Fibroblast of skin of scalp (primary cell): ENCODE data around the gene KLHL30.

Experiments used
- DNase-seq: peaks from one replicate; pipeline ENCODE4 v3.0.0-alpha.2; 2013

Gene KLHL30

DNA sequence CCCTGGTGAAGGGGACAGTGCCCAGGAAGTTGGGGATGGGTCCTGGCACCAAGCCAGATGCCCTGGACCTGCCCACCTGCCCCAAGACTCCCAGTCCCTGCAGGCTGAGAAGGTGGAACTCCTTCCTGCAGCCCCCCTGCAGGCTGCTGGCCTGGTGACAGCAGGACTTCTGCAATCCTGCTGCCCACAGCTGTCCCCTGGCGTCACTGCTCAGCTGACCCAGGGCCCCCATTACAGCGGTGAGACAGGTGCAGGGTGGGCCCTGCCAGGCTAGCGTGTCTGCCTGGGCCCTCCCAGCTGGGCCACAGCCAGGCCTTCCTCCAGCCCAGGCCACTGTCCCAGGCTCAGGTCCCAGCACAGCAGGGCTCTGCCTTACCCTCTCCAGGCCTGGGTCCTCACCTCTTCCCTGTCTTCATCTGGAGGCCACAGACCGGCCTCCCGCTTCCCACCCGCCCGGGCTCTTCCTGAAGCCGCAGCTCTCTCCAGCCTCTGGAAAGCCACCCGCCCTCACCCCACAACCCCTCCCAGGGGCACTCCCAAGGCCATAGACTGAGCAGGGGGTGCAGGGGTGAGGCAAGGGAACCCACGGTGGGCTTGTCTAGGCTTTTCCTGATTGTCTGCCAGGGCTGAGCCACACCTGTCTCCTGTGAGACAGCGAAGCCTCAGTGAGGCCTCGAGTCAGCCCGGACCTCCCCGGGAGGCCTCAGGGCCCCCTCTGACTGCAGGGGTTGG, 11.5 kb downstream of the KLHL30 start:
- no peak for DNase-seq

DNA sequence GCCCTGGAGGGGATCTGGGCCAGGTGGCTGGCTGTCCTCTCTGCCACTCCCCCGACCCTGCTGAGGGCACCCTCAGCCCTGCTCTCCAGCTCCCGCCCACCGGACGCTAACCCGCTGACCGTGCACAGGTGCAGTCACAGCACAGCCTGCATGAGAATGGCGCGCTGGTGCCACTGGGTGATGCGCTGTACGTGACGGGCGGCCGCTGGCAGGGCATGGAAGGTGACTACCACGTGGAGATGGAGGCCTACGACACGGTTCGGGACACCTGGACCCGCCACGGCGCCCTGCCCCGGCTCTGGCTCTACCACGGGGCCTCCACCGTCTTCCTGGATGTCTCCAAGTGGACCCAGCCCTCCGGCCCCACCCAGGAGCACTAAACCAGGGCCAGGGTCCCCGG, 12.2 kb downstream of the KLHL30 start:
- DNase-seq = no peak

DNA sequence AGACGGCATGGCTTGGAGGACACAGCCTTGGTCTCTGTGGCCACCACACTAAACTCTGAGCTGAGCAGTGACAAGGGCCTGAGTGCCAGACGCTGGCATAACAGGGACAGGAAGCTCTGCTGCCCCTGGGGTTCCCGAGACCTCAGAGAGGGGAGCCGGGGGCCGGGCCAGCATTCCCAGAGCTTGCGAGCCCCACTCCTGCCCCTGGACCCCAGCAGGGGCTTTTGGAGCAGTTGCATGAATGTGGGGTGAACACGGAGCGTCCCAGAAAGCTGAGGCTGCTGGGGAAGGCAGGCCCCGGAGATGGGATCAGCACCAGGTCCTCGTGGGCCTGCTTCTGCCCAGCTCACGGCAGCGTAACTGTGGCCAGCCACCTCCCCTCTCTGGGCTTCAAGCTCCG, 12.7 kb downstream of the KLHL30 start:
- no peak for DNase-seq

DNA sequence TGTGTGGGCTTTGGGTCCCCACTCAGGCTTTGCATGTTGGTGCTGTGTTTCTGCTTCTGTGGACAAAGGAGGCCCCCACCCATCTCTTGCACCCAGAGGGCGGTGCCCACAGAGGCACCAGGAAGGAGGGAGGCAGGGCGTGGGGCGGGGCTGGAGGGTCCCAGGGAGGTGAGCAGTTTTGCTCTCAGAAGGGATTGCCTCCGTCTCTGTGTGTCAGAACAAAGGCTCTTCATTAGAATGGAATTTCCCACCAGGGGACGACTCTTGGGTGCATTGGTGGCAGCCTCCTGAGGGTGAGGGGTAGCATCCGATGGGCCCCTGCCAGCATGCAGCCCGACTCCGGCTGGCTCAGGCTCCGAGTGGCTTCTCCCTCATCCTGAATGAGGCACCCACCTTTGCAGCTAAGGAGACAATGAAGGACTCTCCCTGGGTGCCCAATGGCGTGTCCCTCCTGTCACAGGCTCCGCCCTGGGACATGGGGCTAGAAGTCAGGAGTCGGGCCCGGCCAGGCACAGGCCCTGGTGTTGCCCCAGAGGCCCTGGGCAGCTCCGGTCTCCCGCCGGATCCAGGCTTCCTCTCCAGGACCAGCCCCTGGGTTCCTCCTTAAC, 13.3 kb downstream of the KLHL30 start:
- DNase-seq = no peak

DNA sequence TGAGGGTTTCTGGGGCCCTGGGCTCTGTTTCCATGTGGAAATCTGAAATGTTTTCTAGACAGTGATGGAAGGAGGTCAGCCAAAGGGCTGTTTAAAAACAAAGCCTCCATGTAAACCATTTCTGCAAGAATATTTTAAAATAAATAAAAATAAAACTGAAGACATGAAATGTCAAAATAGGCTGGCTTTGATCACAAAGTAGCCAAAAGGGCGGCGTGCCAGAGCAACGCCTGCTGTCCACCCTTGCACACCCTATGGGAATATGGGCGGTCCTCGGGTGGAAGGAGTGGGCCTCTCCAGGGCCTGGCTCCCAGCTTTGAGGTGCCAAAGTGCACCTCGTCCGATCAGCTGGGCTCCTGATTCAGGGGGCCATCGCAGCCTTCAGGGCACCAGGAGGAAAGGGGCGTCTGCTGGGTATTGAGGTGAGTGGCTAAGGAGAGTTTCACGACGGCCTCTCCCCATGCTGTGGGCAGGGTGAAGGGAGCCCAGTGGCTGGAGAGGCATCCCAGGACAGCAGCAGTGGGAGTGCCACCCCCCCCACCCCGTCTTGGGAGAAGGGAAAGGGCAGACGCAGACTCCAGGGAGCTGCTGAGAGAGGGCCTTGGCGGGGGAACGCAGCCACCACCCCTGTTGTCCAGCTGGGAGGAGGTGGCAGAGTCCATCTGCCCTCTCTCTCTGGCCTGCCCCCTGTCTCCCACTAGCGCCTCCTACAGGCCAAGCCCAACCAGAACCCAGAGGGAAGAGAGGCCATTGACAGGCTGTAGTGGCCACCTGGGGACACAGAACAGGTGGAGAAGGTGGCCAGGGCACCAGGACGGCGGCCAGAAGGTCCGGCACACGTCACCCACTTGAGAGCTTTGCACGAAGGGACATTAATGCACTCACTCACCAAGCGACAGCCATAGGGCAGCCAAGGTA, 14.6 kb downstream of the KLHL30 start:
- no peak for DNase-seq

DNA sequence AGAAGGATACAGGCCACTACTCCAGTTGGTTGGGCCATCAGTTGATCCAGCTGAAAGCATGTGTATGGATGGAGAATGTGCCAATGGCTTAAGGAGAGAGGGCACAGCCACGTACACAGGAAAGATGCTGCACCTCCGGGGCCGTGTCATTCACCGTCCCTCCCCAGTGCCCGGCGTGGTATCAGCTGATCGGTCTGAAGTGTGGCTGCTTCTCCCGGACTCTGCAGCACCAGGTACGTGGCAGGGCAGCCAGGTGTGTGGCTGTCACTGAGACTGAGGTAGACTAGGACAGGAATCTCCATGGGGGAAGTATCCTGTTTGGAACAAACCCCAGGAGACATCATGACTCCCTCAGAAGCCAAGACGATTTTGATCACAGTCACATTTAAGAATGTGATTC, 16.1 kb downstream of the KLHL30 start:
- DNase-seq = no peak

DNA sequence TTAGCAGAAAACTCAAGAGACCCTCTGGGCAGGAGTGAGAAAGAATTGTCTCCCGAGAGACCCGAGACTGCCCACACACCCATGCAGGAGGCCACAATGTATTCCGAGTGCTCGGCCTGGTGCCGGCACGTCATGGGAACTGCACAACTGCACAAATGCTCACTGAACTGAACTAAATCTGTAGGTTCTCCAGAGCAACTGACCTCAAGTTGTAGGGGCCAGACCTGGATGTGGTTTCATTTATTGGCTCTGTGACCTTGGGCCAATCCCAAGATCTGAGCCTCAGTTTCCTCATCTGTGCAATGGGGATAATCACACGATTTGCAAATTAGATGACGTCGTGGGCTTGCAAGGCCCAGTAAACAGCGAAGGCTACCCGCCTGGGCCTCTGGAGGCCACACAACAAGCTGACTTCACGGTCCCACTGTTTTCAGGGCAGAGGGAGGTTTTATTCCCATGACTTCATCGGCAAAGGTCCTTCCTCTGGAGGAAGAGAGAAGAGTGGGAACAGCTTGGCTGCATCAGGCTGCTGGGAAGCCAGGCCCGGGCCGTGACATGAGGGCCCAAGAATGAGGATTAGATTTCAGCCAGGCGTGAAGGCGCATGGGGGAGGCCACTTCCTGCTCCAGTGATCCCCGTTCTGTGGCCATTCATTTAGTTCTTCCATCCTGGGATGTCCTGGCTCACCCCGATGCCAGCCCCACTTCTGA, 16.7 kb downstream of the KLHL30 start:
- peak; percentile 76 for DNase-seq

DNA sequence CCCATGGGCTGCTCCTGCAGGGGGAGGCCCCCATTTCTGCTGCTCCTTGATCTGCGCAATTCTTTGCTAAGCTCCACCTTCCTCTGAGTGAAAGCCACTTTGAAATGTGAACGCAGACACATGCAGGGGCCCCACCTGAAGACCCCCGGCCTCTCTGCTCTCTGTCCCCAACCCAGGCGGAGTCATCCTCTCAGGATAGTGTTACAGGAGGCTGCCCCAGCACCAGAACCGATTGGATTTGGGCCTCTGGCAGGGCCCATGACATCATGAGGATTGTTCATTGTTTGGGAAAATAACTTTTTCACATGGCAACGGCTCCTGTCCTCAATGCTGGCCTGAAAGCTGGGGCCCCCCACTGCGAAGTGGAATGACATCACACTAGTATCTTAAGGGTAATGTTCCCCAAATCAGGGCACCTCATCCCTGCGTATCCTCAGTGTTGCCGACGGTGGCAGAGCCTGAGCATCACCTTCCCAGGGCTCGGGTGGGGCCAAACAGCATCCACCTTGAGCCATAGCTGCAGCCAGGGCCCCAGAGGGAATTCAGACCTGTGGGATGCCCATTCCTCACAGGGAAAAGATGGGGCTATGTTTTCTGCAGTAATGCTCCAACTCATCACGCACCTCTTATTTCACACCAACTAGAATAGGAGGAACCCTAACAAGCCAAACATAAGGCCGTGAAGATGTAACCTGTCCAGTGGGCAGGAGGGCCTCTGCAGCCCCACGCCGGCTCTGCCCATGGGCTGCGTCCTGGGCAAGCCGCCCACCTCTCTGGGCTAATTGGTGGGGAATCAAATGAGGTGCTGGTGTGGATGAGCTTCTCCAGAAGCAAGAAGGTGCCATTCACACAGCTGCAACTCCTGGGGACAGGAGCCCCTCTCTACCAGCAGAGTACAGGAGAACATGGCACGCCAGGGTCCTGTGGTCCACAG, 17.6 kb downstream of the KLHL30 start:
- no peak for DNase-seq

DNA sequence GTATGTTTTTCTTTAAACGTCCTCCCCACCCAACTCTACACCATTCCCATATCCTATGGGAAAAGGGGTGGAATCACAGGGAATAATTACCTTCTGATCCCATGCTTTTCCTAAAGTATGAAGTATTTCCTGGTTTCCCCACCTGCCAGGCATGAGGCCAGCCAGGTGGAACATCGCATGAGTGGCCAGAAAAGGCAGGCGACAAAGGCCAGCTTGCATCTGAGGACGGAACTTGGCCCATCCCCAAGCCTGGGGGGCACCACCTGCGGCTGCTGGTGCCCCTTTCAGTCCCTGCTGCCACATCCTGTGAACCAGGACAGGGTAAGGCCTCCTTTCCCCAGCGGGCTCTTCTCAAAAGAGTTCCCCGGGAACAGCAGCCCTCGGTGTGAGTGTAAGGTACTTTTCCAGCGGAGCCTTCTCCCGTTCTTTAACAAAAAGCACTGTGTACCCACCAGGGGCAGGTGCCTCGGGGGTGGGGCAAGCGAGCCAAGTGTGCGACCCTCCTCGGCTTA, 19.1 kb downstream of the KLHL30 start:
- no peak for DNase-seq

DNA sequence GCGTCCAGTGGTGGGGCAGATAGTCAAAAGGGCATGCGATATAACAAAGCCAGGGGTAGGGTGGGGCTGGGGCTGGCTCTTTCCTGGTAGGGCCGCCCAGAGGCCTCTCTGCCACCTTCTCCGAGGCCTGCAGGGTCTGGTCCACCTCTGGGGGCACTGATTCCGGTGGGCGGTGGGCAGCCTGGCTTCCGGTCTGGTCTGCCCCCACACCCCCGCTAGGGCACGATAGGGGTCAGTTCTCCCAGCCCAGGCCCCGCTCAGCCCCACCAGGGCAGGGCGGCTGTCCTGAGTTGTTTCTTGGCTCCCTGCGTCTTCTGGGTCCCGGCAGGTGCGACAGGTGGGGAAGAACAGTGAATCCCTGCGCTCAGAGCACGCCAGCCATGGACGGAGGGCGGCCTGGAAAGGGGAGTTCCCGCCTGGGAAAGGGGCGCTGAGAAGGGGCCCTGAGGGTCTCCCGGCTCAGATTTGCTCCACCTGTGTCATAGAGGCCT, 19.6 kb downstream of the KLHL30 start:
- no peak for DNase-seq

DNA sequence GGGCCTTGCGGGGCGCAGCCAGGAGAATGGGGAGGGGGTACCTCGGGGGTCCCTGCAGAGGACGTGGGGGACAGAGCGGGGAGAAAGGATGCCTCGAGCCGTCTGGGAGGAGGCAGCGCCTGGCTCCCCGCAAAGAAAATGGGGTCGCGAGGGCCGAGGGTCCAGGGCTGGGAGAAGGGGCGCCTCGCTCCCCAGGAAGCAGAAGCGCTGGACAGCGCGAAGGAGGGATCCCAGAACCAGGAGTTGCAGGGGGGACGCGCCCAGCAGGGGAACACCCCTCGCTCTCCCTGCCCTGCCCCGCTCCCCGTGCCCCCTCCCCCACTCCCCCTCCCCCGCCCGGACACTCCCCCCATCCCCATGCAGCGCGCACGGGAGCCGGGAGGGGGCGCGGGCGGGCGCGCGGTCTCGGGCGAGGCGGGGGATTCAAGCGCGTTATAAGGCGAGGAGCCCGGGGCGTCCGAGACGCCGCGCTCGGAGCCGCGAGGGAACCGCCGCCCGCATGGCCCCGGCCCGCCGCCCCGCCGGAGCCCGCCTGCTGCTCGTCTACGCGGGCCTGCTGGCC, 20.1 kb downstream of the KLHL30 start, which contains the start of gene ERFE:
ERFE (plus strand) TSS at position 462 of the 562 bp plus-strand sequence; CDS start at position 500, 38 bp downstream.
- DNase-seq = peak; percentile 67

DNA sequence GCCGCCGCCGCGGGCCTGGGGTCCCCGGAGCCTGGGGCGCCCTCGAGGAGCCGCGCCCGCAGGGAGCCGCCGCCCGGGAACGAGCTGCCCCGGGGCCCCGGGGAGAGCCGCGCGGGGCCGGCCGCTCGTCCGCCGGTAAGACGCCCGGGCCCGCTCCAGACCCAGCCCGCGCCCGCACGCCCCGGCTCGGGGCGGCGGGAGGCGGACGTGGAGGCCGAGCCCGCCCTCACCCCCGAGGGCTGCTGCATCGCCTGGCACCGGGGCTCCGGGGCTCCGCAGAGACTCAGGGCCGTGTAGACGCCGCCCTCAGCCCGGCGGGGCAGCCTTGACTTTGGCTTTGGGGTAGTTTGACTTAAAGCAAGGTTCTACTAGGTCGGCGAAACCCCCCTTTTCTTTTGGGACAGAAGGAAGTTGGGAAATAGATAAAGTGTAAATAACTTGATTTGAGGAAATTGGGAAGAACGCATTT, 20.6 kb downstream of the KLHL30 start:
- no peak for DNase-seq

DNA sequence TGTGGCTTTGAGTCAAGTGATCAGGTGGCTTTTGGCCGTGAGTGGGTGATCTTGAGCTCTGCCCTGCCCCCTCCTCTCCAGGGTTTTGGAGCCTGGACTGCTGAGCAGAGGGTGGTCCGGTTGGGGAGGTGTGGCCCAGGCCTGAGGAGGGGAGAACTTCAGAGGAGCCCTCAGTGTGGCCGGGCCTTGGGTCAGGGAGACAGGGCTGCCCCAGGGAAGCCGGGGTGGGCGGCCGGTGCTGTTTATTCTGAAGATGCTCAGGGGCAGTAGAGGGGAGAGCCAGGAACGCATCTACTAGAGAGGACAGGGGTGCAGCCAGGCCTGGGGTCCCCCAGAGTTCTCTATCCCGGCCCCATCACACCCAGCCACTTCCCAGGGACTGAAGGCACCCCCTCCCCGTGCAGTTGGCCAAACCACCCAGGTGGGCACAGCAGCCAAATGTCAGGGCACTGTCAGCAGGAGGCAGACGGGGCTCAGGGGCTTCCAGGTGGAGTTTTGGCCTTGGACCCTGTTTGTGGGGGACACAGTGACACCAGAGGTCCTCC, 21.3 kb downstream of the KLHL30 start:
- DNase-seq = no peak

DNA sequence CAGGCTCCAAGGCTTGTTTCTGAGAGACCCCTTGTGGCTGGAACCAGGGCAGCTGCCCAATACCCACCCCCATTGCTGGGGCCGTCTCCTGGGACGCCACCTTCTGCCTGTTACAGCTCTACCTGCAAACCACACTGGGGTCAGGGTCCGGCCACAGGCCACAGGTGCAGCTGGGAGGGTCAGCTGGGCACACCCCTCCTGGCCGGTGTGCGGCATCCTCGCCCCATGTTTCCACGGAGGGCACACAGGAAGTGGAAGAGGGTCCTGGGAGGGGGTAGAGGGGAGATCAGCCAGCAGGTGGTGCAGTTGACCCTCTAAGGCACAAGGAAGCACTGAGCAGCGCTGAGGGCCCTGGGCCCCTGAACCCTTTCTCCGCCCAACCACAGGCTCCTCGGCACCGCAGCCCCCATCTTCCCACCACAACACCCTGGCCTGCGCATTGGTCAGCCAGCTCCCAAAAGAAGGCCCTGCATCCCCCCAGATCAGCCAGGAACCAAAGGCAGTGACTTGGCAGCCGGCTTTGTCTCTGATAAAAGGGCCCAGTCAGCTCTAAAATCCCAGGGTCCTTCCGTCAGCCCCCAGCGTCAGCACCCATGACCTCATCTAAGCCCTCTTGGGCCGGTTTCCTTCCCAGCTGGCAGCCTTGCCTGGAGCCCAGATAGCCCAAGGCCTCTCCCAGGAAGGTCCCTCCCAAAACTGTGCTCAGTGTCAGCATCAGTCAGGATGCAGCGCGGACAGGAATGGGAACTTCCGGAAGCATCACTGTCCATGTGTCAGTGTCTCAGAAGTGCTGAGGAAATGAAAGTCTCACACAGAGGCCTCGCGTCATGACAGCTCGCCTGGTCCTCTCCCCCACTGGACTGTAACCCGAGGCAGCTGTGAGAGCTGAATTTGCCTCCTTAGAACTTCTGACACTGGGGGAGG, 22.0 kb downstream of the KLHL30 start:
- DNase-seq = peak; percentile 25

DNA sequence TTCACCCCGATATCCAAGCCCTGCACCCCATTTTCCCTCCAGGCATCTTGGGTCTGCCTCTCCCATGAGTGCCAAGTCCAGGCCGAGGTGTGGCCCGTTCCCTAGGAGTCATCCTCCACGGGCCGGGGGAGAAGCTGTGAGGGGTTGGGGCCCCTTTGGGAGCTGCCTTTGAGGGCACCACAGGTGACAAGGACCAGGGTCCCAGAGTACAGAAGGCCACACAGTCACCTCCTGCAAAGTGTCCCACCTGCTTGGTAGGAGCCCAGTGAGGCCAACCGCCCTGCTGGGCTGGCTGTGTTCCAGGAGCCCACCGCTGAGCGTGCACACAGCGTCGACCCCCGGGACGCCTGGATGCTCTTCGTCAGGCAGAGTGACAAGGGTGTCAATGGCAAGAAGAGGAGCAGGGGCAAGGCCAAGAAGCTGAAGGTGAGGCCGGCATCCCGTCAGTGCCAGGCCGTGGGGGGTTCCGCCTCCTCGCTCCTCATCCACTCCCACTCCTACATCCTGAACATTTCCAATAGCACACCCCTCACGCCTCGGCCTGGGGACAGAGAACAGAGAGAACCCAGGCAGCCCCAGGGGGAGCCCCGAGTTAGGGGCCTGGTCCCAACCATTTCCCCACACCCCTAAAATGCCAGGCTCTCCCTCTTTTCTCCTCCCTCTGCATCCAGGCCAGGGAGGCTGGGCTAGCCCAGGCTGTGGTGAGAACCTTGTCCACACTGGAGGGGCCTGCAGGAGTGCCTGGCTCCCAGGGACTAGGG, 23.0 kb downstream of the KLHL30 start:
- no peak for DNase-seq

DNA sequence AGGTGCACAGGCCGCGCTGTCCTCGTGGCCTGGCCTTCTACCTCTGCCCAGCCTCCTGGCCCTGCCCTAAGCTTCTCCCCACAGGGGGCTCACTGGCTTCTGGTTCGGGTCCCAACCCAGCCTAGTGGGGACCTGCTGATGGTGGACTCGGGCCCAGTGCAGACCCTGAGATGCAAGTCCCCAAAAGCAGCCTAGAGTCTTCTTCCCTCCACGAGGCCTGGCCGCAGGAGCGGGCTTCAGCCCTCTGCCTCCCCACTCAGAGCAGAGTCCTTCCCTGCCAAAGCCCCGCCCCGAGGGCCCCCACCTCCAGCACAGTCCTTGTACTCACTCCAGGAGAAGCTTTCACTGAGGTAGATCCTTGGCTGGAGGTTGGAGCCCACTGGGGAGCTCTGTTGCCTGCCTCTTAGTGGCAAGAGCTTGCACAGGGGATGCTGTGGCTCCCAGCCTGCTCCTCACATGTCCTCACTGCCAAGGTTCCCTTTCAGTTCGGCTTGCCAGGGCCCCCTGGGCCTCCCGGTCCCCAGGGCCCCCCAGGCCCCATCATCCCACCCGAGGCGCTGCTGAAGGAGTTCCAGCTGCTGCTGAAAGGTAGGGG, 23.9 kb downstream of the KLHL30 start:
- DNase-seq = no peak

DNA sequence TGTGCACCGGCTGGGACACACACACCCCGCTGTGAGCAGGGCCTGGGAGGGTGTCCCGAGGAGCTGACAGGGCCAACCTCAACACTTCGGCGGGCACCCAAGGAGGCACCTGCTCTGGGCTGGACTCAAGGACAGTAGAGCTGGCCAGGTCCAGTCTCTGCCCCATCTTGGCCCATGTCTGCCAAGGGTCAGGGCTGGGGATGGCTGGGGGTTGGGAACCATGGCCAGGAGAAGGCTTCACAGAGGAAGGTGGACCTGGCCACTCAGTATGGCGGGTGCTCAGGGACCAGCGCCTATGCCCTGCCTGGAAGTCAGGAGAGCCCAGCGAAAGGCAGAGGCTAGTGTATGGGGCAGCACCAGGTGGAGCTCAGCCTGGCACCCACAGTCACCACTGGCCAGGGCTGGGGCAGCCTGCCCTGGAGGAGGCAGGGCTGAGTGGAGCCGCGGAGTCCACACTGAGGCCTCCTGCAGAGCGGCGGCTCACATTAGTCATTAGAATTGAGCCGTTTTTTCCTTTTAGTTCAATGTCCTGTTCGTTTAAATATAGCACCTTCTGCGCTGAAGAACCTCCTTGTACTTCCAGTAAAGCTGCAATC, 24.5 kb downstream of the KLHL30 start:
- peak; percentile 49 for DNase-seq
